Measurements from ENCODE around the gene BLACAT1. TPM values are rescaled to one million over a fixed set of nuclear protein-coding genes. Genes with fewer than 3 reads are reported as not detected.

Gene BLACAT1
- total and polyA plus RNA-seq, 2 of the 4 experiments (the other 2 are of a cell fraction), result under 0.01 to 0.05 TPM

GRCh38 chr1:205407970-205408369 lies 47.9 kb downstream of the BLACAT1 start:
- H2AK5ac ChIP-seq (ENCODE audit: low read depth, low read length), result no peak overlapping the region
- no peaks in the 10 kb centered on the region for H4K20me1 ChIP-seq (ENCODE audit: insufficient read depth, low read length)
- no peaks in the 10 kb centered on the region for H3K4me1 ChIP-seq (ENCODE audit: control insufficient read depth, insufficient read depth, low read length)
- no peaks in the 10 kb centered on the region for H3K9me1 ChIP-seq (ENCODE audit: insufficient read depth, low read length)
- CTCF ChIA-PET, result no interaction called here
- H2AFZ ChIP-seq (replicated peaks; ENCODE audit: low read length, poor library complexity), result no peak overlapping the region
- dilution Hi-C loops (cut with HindIII; ENCODE audit: low sequenced_read_pairs, unreplicated experiment) (no loop called here), intact Hi-C loops (cut with micrococcal nuclease) (no loop called here), in situ Hi-C loops (cut with MboI; ENCODE audit: low sequenced_read_pairs) (no loop called here)
- H3K36me3 ChIP-seq (ENCODE audit: control insufficient read depth, insufficient read depth, low read length), result no peaks in the 10 kb centered on the region
- no peak overlapping the region for H3K9ac ChIP-seq (ENCODE audit: low read depth, low read length)
- H3K14ac ChIP-seq (replicated peaks; ENCODE audit: low read depth, low read length), result no peak overlapping the region
- no peak overlapping the region for H3K56ac ChIP-seq (ENCODE audit: extremely low read depth, insufficient read depth, low read length)
- POLR2A ChIA-PET (ENCODE audit: unreplicated experiment), result no interaction called here
- H3K4ac ChIP-seq (ENCODE audit: low read depth, low read length), result no peak overlapping the region
- H3K9me3 ChIP-seq (ENCODE audit: control insufficient read depth, insufficient read depth, low read length), result no peaks in the 10 kb centered on the region
- H2BK5ac ChIP-seq (ENCODE audit: low read depth, low read length, poor library complexity, severe bottlenecking), result no peak overlapping the region
- no peak overlapping the region for H3K18ac ChIP-seq (ENCODE audit: low read depth, low read length)
- no peak overlapping the region for H2BK15ac ChIP-seq (ENCODE audit: low read depth, low read length)
- no TSS peak for BruUV-seq (replicated peaks)
- no peak overlapping the region for H3K4me3 ChIP-seq (ENCODE audit: insufficient read depth, low read depth, low read length)
- DNase-seq, result no peak
- no peak for ATAC-seq (ENCODE audit: low read depth)
- H2BK120ac ChIP-seq (ENCODE audit: low read depth, low read length), result no peak overlapping the region
- H4K91ac ChIP-seq (ENCODE audit: insufficient read depth, low read depth, low read length), result no peak overlapping the region
- no peak overlapping the region for H4K5ac ChIP-seq (ENCODE audit: low read depth, low read length)
- H2BK20ac ChIP-seq (ENCODE audit: low read depth, low read length), result no peak overlapping the region
- no peak overlapping the region for H2AK9ac ChIP-seq (replicated peaks; ENCODE audit: low read depth, low read length, poor library complexity)
- no peak for TF ChIP-seq MAZ (IDR thresholded peaks at IDR 0.05; ENCODE audit: borderline replicate concordance, low read depth, low read length)
- TF ChIP-seq CTCF (conservative IDR thresholded peaks at IDR 0.05; ENCODE audit: low read depth, low read length), result no peak
- no peak for TF ChIP-seq BHLHE40 (IDR thresholded peaks at IDR 0.05; ENCODE audit: low read depth, low read length)
- TF ChIP-seq MXI1 (IDR thresholded peaks at IDR 0.05; ENCODE audit: borderline replicate concordance, low read depth, low read length), result no peak
- TF ChIP-seq FOS (IDR thresholded peaks at IDR 0.05; ENCODE audit: low read depth, low read length), result no peak
- TF ChIP-seq NFE2L2 (IDR thresholded peaks at IDR 0.05; ENCODE audit: low read depth, low read length), result no peak
- TF ChIP-seq RFX5 (IDR thresholded peaks at IDR 0.05; ENCODE audit: low read depth, low read length), result no peak
- TF ChIP-seq POLR2A (IDR thresholded peaks at IDR 0.05; ENCODE audit: low read depth, low read length), result no peak
- no peak for TF ChIP-seq CEBPB (IDR thresholded peaks at IDR 0.05; ENCODE audit: low read depth, low read length)
- no peak for TF ChIP-seq RAD21 (IDR thresholded peaks at IDR 0.05; ENCODE audit: low read length)
- no peak for TF ChIP-seq RCOR1 (IDR thresholded peaks at IDR 0.05; ENCODE audit: insufficient replicate concordance, low read length)
- no peak for TF ChIP-seq CHD1 (IDR thresholded peaks at IDR 0.05; ENCODE audit: low read depth, low read length)
- TF ChIP-seq MAFK (IDR thresholded peaks at IDR 0.05; ENCODE audit: low read depth, low read length), result no peak
- peaks cover 13% of the 10 kb centered on the region for H3K27me3 ChIP-seq (ENCODE audit: control insufficient read depth, insufficient read depth, low read length)
- WGBS, 2 experiments (ENCODE audit: extremely low coverage in 2 of 2, insufficient read length in 1 of 2), result 54% methylated on average over 5 of the region's 5 CpGs; no CpG with 5 or more reads in 1 of the 2 experiments
- H3K27ac ChIP-seq (ENCODE audit: insufficient read depth, low read length), result no peak overlapping the region
- H3K4me2 ChIP-seq (ENCODE audit: low read depth, low read length), result no peak overlapping the region
- H3K23ac ChIP-seq (ENCODE audit: low read depth, low read length), result no peak overlapping the region
- no peaks in the 10 kb centered on the region for H3K79me1 ChIP-seq (ENCODE audit: low read depth in 1 of 2, low read length in 2 of 2)
- no peak overlapping the region for H4K8ac ChIP-seq (ENCODE audit: low read depth in 2 of 2, low read length in 2 of 2)

Data from IMR-90 (cell line).